Measurements from ENCODE around the gene PSD. TPM values are rescaled to one million over a fixed set of nuclear protein-coding genes. Genes with fewer than 3 reads are reported as not detected.

Gene PSD
- total RNA-seq, 1 experiment from 2014 or later: 3.4 TPM

DNA sequence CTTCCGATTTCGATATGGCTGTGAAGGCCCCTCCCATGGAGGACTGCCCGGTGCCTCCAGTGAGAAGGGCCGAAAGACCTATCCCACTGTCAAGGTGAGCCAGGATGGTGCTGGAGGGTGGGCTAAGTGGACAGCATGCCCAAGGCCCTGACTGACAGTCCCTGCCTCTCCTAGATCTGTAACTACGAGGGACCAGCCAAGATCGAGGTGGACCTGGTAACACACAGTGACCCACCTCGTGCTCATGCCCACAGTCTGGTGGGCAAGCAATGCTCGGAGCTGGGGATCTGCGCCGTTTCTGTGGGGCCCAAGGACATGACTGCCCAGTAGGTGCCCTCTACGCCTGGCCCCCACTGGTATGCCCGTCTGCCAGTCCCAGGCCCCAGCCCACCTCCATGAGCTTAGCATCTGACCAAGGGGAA is 21.8 kb downstream of the PSD start:
- Histone ChIP-seq H2BK12ac (ENCODE audit: insufficient read length, low read depth, low read length) (no peak overlapping the region), H3K23me2 (ENCODE audit: insufficient read length, low read depth, low read length, poor library complexity, severe bottlenecking) (peaks cover 17% of the 10 kb centered on the region), H3K14ac (ENCODE audit: insufficient read depth, low read length) (no peak overlapping the region), H4K5ac (ENCODE audit: insufficient read length, low read depth, low read length) (no peak overlapping the region), H3K23ac (ENCODE audit: insufficient read length, low read depth, low read length) (no peak overlapping the region), H3K27ac (ENCODE audit: insufficient read length, low read depth, low read length) (no peak overlapping the region), H3K79me1 (ENCODE audit: insufficient read depth, low read depth, low read length, poor library complexity, severe bottlenecking) (no peaks in the 10 kb centered on the region), H3K56ac (ENCODE audit: insufficient read length, low read depth, low read length) (no peak overlapping the region), H2BK120ac (ENCODE audit: low read depth, low read length, poor library complexity, severe bottlenecking) (no peak overlapping the region), H2AK5ac (ENCODE audit: insufficient read length, low read length) (no peak overlapping the region), H4K91ac (ENCODE audit: insufficient read length, low read depth, low read length) (no peak overlapping the region), H4K8ac (replicated peaks; ENCODE audit: insufficient read length, low read depth, low read length) (no peak overlapping the region), H3K4me2 (ENCODE audit: insufficient read depth, insufficient read length, low read length) (no peak overlapping the region), H3K79me2 (ENCODE audit: insufficient read depth, low read length) (no peaks in the 10 kb centered on the region), H3K4me1 (ENCODE audit: insufficient read depth, low read length) (no peaks in the 10 kb centered on the region), H2BK15ac (ENCODE audit: low read depth, low read length) (no peak overlapping the region), H3T11ph (ENCODE audit: low read length) (no peak overlapping the region), H3K9ac (ENCODE audit: extremely low read depth, insufficient read length, low read length) (no peak overlapping the region), H2BK5ac (ENCODE audit: insufficient read length, low read length) (no peak overlapping the region), H3K4ac (ENCODE audit: low read depth, low read length) (no peak overlapping the region), H2BK20ac (ENCODE audit: low read depth, low read length, poor library complexity, severe bottlenecking) (no peak overlapping the region), H3K18ac (ENCODE audit: insufficient read length, low read depth, low read length) (no peak overlapping the region), H3K9me3 (ENCODE audit: control insufficient read depth, low read depth, low read length) (no peaks in the 10 kb centered on the region), H3K27me3 (ENCODE audit: insufficient read depth, low read length) (peaks cover 11% of the 10 kb centered on the region; the same call in 1 of the 2 replicates), H2AFZ (ENCODE audit: low read length) (no peak overlapping the region), H4K20me1 (ENCODE audit: control insufficient read depth, insufficient read depth, insufficient read length) (peaks cover 4% of the 10 kb centered on the region)
- TF ChIP-seq, protein P1, sequence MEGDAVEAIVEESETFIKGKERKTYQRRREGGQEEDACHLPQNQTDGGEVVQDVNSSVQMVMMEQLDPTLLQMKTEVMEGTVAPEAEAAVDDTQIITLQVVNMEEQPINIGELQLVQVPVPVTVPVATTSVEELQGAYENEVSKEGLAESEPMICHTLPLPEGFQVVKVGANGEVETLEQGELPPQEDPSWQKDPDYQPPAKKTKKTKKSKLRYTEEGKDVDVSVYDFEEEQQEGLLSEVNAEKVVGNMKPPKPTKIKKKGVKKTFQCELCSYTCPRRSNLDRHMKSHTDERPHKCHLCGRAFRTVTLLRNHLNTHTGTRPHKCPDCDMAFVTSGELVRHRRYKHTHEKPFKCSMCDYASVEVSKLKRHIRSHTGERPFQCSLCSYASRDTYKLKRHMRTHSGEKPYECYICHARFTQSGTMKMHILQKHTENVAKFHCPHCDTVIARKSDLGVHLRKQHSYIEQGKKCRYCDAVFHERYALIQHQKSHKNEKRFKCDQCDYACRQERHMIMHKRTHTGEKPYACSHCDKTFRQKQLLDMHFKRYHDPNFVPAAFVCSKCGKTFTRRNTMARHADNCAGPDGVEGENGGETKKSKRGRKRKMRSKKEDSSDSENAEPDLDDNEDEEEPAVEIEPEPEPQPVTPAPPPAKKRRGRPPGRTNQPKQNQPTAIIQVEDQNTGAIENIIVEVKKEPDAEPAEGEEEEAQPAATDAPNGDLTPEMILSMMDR (conservative IDR thresholded peaks at IDR 0.05): no peak
- H3K36me3 Mint-ChIP-seq (ENCODE audit: insufficient read depth in 1 of 3, low read depth in 3 of 3): peaks cover 0 to 26% (median 21%) of the 10 kb centered on the region in 3 experiments; a peak in 6 of 7 replicates
- WGBS (ENCODE audit: extremely low coverage, insufficient read length, low lambda C conversion rate): no CpG with 5 or more reads among the region's 12 CpGs
- H3K9me3 Mint-ChIP-seq: no peaks in the 10 kb centered on the region
- peaks cover 62% of the 10 kb centered on the region for H3K27me3 Mint-ChIP-seq (ENCODE audit: low read depth)
- no peak for DNase-seq
- H3K4me1 Mint-ChIP-seq: peaks cover 30 to 45% of the 10 kb centered on the region in 2 experiments
- H3K27ac Mint-ChIP-seq: no peak overlapping the region; a peak in 1 of 7 replicates
- peak overlapping the region; percentile 73 to 79 for H3K4me3 Mint-ChIP-seq

Data from H9 (cell line).